IMR-90 (cell line): Measurements from ENCODE around the gene ATP6V0A4. TPM values are rescaled to one million over a fixed set of nuclear protein-coding genes. Genes with fewer than 3 reads are reported as not detected.

Experiments
- ATAC-seq: fragments of 200-7000 bp; cut with Tn5 transposase; 2 replicates; pipeline ENCODE4 v1.9.1; 2020; ENCODE audit warnings: low read depth, mild to moderate bottlenecking, moderate library complexity
- BruUV-seq: library from RNA; stranded (reverse); fragments of 400-500 nt; replicated peaks from 2 replicates; lab custom pipeline; 2021; lab: Mats Ljungman, UMichigan
- CTCF ChIA-PET: fragments of 300-600 bp; formaldehyde crosslinking; extraction: SDS; loops from one replicate; lab custom pipeline; 2021; ENCODE audit warnings: antibody characterized with exemption; lab: Yijun Ruan, JAX
- POLR2A ChIA-PET: fragments of 300-600 bp; sonication (Branson Sonifier 250); formaldehyde crosslinking; loops from one replicate; lab custom pipeline; 2022; ENCODE audit warnings: antibody characterized with exemption; ENCODE audit not compliant: unreplicated experiment; lab: Charles Lee
- DNase-seq: peaks from one replicate; pipeline ENCODE4 v3.0.0; 2013
- H2AFZ ChIP-seq: replicated peaks from 2 replicates; pipeline ENCODE3; 2013; ENCODE audit warnings: low read length, mild to moderate bottlenecking; ENCODE audit not compliant: poor library complexity
- H2AK5ac ChIP-seq: 2 replicates; pipeline ENCODE4 v1.6.1; 2013; ENCODE audit warnings: low read depth, low read length, inconsistent platforms
- H2AK9ac ChIP-seq: replicated peaks from 2 replicates; pipeline ENCODE3; 2013; ENCODE audit warnings: mild to moderate bottlenecking, low read depth, low read length, moderate library complexity; ENCODE audit not compliant: poor library complexity
- H2BK120ac ChIP-seq: 2 replicates; pipeline ENCODE4 v1.6.1; 2013; ENCODE audit warnings: low read depth, low read length, inconsistent platforms
- H2BK15ac ChIP-seq: 3 replicates; pipeline ENCODE4 v1.6.1; 2013; ENCODE audit warnings: low read depth, low read length, inconsistent platforms
- H2BK20ac ChIP-seq: 2 replicates; pipeline ENCODE4 v1.6.1; 2013; ENCODE audit warnings: low read depth, mild to moderate bottlenecking, inconsistent platforms, low read length, moderate library complexity
- H2BK5ac ChIP-seq: 2 replicates; pipeline ENCODE4 v1.6.1; 2013; ENCODE audit warnings: mild to moderate bottlenecking, low read depth, low read length, inconsistent platforms; ENCODE audit not compliant: poor library complexity, severe bottlenecking
- H3K14ac ChIP-seq: replicated peaks from 2 replicates; pipeline ENCODE4 v1.6.1; 2013; ENCODE audit warnings: low read depth, low read length, inconsistent platforms
- H3K18ac ChIP-seq: 2 replicates; pipeline ENCODE4 v1.6.1; 2013; ENCODE audit warnings: low read depth, low read length, control low read depth
- H3K23ac ChIP-seq: 2 replicates; pipeline ENCODE4 v1.6.1; 2013; ENCODE audit warnings: low read depth, low read length, inconsistent platforms
- H3K27ac ChIP-seq: 2 replicates; pipeline ENCODE4 v1.5.1; 2013; ENCODE audit warnings: mild to moderate bottlenecking, control low read depth, low read length; ENCODE audit not compliant: insufficient read depth
- H3K27me3 ChIP-seq: 2 replicates; pipeline ENCODE4 v1.6.1; 2013; ENCODE audit warnings: low read length; ENCODE audit not compliant: control insufficient read depth, insufficient read depth
- H3K36me3 ChIP-seq: 2 replicates; pipeline ENCODE4 v1.6.1; 2013; ENCODE audit warnings: low read length, mixed read lengths; ENCODE audit not compliant: control insufficient read depth, insufficient read depth
- H3K4ac ChIP-seq: 2 replicates; pipeline ENCODE4 v1.6.1; 2013; ENCODE audit warnings: low read depth, low read length, inconsistent platforms
- H3K4me1 ChIP-seq: 2 replicates; pipeline ENCODE4 v1.6.1; 2013; ENCODE audit warnings: low read length, mixed read lengths; ENCODE audit not compliant: control insufficient read depth, insufficient read depth
- H3K4me2 ChIP-seq: 2 replicates; pipeline ENCODE4 v1.6.1; 2013; ENCODE audit warnings: low read depth, mild to moderate bottlenecking, control low read depth, low read length, moderate library complexity
- H3K4me3 ChIP-seq: 2 replicates; pipeline ENCODE4 v1.5.1; 2013; ENCODE audit warnings: low read depth, mild to moderate bottlenecking, control low read depth, low read length, moderate library complexity; ENCODE audit not compliant: insufficient read depth
- H3K56ac ChIP-seq: 2 replicates; pipeline ENCODE4 v1.6.1; 2013; ENCODE audit warnings: low read length, inconsistent platforms; ENCODE audit not compliant: insufficient read depth; ENCODE audit errors: extremely low read depth
- H3K79me1 ChIP-seq, 2 experiments: 2 replicates each; pipeline ENCODE4 v1.6.1; 2013; ENCODE audit warnings: low read length in 2 of 2, inconsistent platforms in 1 of 2, low read depth in 1 of 2
- H3K9ac ChIP-seq: 2 replicates; pipeline ENCODE4 v1.6.1; 2013; ENCODE audit warnings: low read depth, low read length, control low read depth
- H3K9me1 ChIP-seq: 2 replicates; pipeline ENCODE4 v1.6.1; 2013; ENCODE audit warnings: low read length, inconsistent platforms; ENCODE audit not compliant: insufficient read depth
- H3K9me3 ChIP-seq: 2 replicates; pipeline ENCODE4 v1.6.1; 2013; ENCODE audit warnings: low read length; ENCODE audit not compliant: control insufficient read depth, insufficient read depth
- H4K20me1 ChIP-seq: 2 replicates; pipeline ENCODE4 v1.6.1; 2013; ENCODE audit warnings: low read length, inconsistent platforms; ENCODE audit not compliant: insufficient read depth
- H4K5ac ChIP-seq: 2 replicates; pipeline ENCODE4 v1.6.1; 2013; ENCODE audit warnings: mild to moderate bottlenecking, low read depth, low read length, control low read depth
- H4K8ac ChIP-seq, 2 experiments: 2 replicates each; pipeline ENCODE4 v1.6.1; 2013; ENCODE audit warnings: low read depth in 2 of 2, low read length in 2 of 2, control low read depth in 1 of 2, inconsistent platforms in 1 of 2
- H4K91ac ChIP-seq: 2 replicates; pipeline ENCODE4 v1.6.1; 2013; ENCODE audit warnings: low read depth, low read length, inconsistent platforms; ENCODE audit not compliant: insufficient read depth
- BHLHE40 ChIP-seq: fragments of 150-350 bp; IDR thresholded peaks from 2 replicates; pipeline ENCODE4 v1.6.1; 2016; ENCODE audit warnings: mild to moderate bottlenecking, low read depth, low read length
- CEBPB ChIP-seq: IDR thresholded peaks from 2 replicates; pipeline ENCODE4 v1.6.1; 2012; ENCODE audit warnings: low read depth, low read length, improper control_type of control experiment
- CHD1 ChIP-seq: IDR thresholded peaks from 2 replicates; pipeline ENCODE4 v1.6.1; 2012; ENCODE audit warnings: low read depth, low read length, improper control_type of control experiment
- FOS ChIP-seq: fragments of 150-350 bp; IDR thresholded peaks from 2 replicates; pipeline ENCODE4 v1.6.1; 2016; ENCODE audit warnings: low read depth, low read length
- MAFK ChIP-seq: IDR thresholded peaks from 2 replicates; pipeline ENCODE4 v1.6.1; 2012; ENCODE audit warnings: low read depth, low read length, improper control_type of control experiment
- MAZ ChIP-seq: IDR thresholded peaks from 2 replicates; pipeline ENCODE4 v1.6.1; 2012; ENCODE audit warnings: low read depth, mild to moderate bottlenecking, low read length, improper control_type of control experiment, moderate library complexity, borderline replicate concordance
- MXI1 ChIP-seq: IDR thresholded peaks from 2 replicates; pipeline ENCODE4 v1.6.1; 2012; ENCODE audit warnings: low read depth, mild to moderate bottlenecking, low read length, moderate library complexity, borderline replicate concordance
- NFE2L2 ChIP-seq: fragments of 150-350 bp; IDR thresholded peaks from 2 replicates; pipeline ENCODE4 v1.6.1; 2016; ENCODE audit warnings: low read depth, mild to moderate bottlenecking, low read length
- POLR2A ChIP-seq: IDR thresholded peaks from 2 replicates; pipeline ENCODE4 v1.6.1; 2012; ENCODE audit warnings: mild to moderate bottlenecking, low read depth, low read length
- RAD21 ChIP-seq: IDR thresholded peaks from 2 replicates; pipeline ENCODE4 v1.6.1; 2012; ENCODE audit warnings: low read length, improper control_type of control experiment
- RCOR1 ChIP-seq: IDR thresholded peaks from 2 replicates; pipeline ENCODE4 v1.6.1; 2012; ENCODE audit warnings: mild to moderate bottlenecking, low read length, improper control_type of control experiment; ENCODE audit not compliant: insufficient replicate concordance
- RFX5 ChIP-seq: IDR thresholded peaks from 2 replicates; pipeline ENCODE4 v1.8.0; 2012; ENCODE audit warnings: low read depth, mild to moderate bottlenecking, low read length, moderate library complexity
- SMC3 ChIP-seq: fragments of 150-350 bp; IDR thresholded peaks from 2 replicates; pipeline ENCODE4 v1.6.1; 2016; ENCODE audit warnings: low read depth, mild to moderate bottlenecking, antibody characterized with exemption, low read length, moderate library complexity
- WGBS, 2 experiments: methylation state at CpG; one replicate each; pipeline versions ENCODE4 v1.1.5 to v1.1.7; 2013; ENCODE audit warnings: missing lambda C conversion rate in 2 of 2; ENCODE audit not compliant: insufficient read length in 1 of 2; ENCODE audit errors: extremely low coverage in 2 of 2; 5-methylcytosine and 5-hydroxymethylcytosine counted together
- dilution Hi-C: fragments of 300-500 bp; cut with HindIII; formaldehyde crosslinking; loops from one replicate; pipeline ENCODE4 v1.14.3; 2018; ENCODE audit warnings: low sequenced_read_pairs; ENCODE audit not compliant: unreplicated experiment
- in situ Hi-C: fragments of 300-500 bp; cut with MboI; formaldehyde crosslinking; loops from 3 replicates; pipeline ENCODE4 v1.14.3; 2019; ENCODE audit warnings: low sequenced_read_pairs, inconsistent platforms, mixed read lengths
- intact Hi-C: fragments of 100-400 bp; cut with micrococcal nuclease; formaldehyde crosslinking; loops from 2 replicates; pipeline ENCODE4 v1.10.0; 2022
- polyA plus RNA-seq, 3 experiments: library from polyadenylated mRNA; depleted of rRNA; stranded (reverse); fragments of >200 nt; gene quantifications; 2 replicates each; pipeline ENCODE4 v1.2.3, GENCODE V29; 2012; ENCODE audit warnings: low replicate concordance in 1 of 3
- total RNA-seq: library from RNA; depleted of rRNA; stranded (reverse); fragments of >200 nt; gene quantifications from 2 replicates; pipeline ENCODE4 v1.2.3, GENCODE V29; 2012
- TF ChIP-seq, protein P1 (sequence below): fragments of 150-350 bp; IDR thresholded peaks from 2 replicates; pipeline ENCODE4 v1.6.1; 2016; ENCODE audit warnings: low read depth, mild to moderate bottlenecking, low read length, moderate library complexity, borderline replicate concordance
- TF ChIP-seq, protein P2 (sequence below): conservative IDR thresholded peaks from 2 replicates; pipeline ENCODE4 v1.5.1; 2012; ENCODE audit warnings: mild to moderate bottlenecking, low read depth, low read length, improper control_type of control experiment
- TF ChIP-seq, protein P3 (sequence below): fragments of 150-350 bp; IDR thresholded peaks from 2 replicates; pipeline ENCODE4 v1.6.1; 2017; ENCODE audit warnings: mild to moderate bottlenecking, antibody characterized with exemption, low read length, low read depth

ATP6V0A4 gene
- total and polyA plus RNA-seq, 2 of the 4 experiments (the other 2 are of a cell fraction) = 0.05 to 0.18 TPM

DNA sequence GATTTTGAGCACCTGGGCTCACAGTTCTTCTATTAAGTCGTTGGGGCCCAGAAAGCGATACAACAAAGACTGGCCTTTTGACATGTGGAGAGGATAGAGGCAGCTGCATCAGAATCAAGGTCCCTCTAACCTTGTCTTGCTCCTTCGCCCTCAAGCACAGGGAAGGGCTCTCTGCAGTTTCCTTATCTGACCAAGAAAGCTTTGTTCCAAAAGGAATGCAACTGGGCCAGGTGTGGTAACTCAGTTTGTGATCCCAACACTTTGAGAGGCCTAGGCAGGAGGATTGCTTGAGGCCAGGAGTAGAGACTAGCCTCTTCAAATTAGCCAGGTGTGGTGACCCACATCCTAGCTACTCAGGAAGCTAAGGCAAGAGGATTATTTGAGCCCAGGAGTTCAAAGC is 129.1 kb downstream of the ATP6V0A4 start:
- H3K36me3 ChIP-seq = no peaks in the 10 kb centered on the region
- no peak overlapping the region for H4K91ac ChIP-seq
- no peak overlapping the region for H3K4me3 ChIP-seq
- no TSS peak for BruUV-seq
- no peak overlapping the region for H3K18ac ChIP-seq
- dilution Hi-C loops = no loop called here
- no peaks in the 10 kb centered on the region for H3K4me1 ChIP-seq
- H3K79me1 ChIP-seq = no peaks in the 10 kb centered on the region
- H3K9ac ChIP-seq = no peak overlapping the region
- H3K4ac ChIP-seq = no peak overlapping the region
- TF ChIP-seq MAFK (no peak), RCOR1 (no peak), RAD21 (no peak), POLR2A (no peak), MXI1 (no peak), BHLHE40 (no peak), NFE2L2 (no peak), MAZ (no peak), FOS (no peak), SMC3 (no peak), CEBPB (no peak), CHD1 (no peak), RFX5 (no peak)
- TF ChIP-seq, protein P1, sequence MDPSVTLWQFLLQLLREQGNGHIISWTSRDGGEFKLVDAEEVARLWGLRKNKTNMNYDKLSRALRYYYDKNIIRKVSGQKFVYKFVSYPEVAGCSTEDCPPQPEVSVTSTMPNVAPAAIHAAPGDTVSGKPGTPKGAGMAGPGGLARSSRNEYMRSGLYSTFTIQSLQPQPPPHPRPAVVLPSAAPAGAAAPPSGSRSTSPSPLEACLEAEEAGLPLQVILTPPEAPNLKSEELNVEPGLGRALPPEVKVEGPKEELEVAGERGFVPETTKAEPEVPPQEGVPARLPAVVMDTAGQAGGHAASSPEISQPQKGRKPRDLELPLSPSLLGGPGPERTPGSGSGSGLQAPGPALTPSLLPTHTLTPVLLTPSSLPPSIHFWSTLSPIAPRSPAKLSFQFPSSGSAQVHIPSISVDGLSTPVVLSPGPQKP = no peak
- TF ChIP-seq, protein P2, sequence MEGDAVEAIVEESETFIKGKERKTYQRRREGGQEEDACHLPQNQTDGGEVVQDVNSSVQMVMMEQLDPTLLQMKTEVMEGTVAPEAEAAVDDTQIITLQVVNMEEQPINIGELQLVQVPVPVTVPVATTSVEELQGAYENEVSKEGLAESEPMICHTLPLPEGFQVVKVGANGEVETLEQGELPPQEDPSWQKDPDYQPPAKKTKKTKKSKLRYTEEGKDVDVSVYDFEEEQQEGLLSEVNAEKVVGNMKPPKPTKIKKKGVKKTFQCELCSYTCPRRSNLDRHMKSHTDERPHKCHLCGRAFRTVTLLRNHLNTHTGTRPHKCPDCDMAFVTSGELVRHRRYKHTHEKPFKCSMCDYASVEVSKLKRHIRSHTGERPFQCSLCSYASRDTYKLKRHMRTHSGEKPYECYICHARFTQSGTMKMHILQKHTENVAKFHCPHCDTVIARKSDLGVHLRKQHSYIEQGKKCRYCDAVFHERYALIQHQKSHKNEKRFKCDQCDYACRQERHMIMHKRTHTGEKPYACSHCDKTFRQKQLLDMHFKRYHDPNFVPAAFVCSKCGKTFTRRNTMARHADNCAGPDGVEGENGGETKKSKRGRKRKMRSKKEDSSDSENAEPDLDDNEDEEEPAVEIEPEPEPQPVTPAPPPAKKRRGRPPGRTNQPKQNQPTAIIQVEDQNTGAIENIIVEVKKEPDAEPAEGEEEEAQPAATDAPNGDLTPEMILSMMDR = no peak
- TF ChIP-seq, protein P3, sequence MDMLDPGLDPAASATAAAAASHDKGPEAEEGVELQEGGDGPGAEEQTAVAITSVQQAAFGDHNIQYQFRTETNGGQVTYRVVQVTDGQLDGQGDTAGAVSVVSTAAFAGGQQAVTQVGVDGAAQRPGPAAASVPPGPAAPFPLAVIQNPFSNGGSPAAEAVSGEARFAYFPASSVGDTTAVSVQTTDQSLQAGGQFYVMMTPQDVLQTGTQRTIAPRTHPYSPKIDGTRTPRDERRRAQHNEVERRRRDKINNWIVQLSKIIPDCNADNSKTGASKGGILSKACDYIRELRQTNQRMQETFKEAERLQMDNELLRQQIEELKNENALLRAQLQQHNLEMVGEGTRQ = no peak
- H4K20me1 ChIP-seq = no peaks in the 10 kb centered on the region
- H2BK15ac ChIP-seq = no peak overlapping the region
- no peak overlapping the region for H2AFZ ChIP-seq
- H3K23ac ChIP-seq = no peak overlapping the region
- H3K9me1 ChIP-seq = no peaks in the 10 kb centered on the region
- no peak overlapping the region for H3K56ac ChIP-seq
- no peak overlapping the region for H2BK120ac ChIP-seq
- H3K27me3 ChIP-seq = no peaks in the 10 kb centered on the region
- peaks cover 6% of the 10 kb centered on the region; the same call in 1 of the 2 replicates for H3K9me3 ChIP-seq
- intact Hi-C loops = no loop called here
- no peak overlapping the region for H4K5ac ChIP-seq
- no peak overlapping the region for H2BK20ac ChIP-seq
- ATAC-seq (no peak), DNase-seq (no peak)
- ChIA-PET CTCF (no interaction called here), POLR2A (no interaction called here)
- in situ Hi-C loops = no loop called here
- no peak overlapping the region for H3K27ac ChIP-seq
- H2AK9ac ChIP-seq = no peak overlapping the region
- WGBS, 2 experiments = no CpG with 5 or more reads among the region's 3 CpGs
- no peak overlapping the region for H2AK5ac ChIP-seq
- H3K4me2 ChIP-seq = no peak overlapping the region
- H4K8ac ChIP-seq = no peak overlapping the region
- no peak overlapping the region for H2BK5ac ChIP-seq
- H3K14ac ChIP-seq = no peak overlapping the region
